Diencephalon (tissue), 1 donor: ENCODE results near the gene CREB5. TPM values are rescaled to one million over a fixed set of nuclear protein-coding genes. Genes with fewer than 3 reads are reported as not detected.

Source experiments
- total RNA-seq: library from RNA; depleted of rRNA; stranded (reverse); fragments of >200 nt; gene quantifications from one replicate; pipeline ENCODE4 v1.2.3, GENCODE V29; 2014

Gene CREB5, protein sequence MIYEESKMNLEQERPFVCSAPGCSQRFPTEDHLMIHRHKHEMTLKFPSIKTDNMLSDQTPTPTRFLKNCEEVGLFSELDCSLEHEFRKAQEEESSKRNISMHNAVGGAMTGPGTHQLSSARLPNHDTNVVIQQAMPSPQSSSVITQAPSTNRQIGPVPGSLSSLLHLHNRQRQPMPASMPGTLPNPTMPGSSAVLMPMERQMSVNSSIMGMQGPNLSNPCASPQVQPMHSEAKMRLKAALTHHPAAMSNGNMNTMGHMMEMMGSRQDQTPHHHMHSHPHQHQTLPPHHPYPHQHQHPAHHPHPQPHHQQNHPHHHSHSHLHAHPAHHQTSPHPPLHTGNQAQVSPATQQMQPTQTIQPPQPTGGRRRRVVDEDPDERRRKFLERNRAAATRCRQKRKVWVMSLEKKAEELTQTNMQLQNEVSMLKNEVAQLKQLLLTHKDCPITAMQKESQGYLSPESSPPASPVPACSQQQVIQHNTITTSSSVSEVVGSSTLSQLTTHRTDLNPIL
- total RNA-seq = 9.2 TPM

DNA sequence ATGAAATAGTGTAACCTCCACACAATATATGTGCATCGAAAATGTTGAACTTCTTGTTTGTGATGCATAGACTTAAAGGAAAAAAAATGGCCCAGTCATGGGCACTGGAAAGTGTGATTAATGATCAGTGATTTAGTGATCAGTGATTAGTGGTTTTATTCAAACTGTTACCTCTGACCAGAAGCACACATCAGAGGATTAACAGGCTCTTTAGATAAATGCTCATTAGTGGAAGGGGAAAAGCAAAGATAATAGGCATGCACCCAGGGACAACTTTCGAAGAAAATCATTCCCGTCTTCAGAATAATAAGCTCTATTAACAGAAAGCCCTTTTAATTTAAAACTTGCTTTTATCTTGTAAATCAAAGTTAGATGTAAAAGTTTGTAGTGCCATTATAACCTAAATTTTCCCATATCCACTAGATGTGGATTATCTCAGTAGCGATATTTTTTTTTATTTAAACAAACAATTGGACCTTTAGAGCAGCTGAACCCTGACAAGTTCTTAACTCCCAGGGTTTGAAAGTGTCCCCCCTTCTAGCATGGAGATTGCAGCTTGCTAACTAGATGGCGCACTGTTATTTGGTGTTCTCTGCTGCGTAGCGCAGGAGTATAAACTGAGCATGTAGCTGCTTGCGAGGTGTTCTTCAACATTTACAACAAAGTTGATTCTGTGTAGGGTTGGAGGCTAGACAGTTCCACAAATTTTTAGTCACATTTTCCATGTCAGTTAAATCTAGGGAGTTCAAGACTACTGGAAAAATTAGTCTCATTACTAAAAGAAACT lies at the start of gene CREB5:
Gene CREB5, plus strand, starts transcription at position 643 of the 787 bp plus-strand sequence. CDS start 397 bp downstream, outside the sequence.

Other genes starting within 250 kb of the CREB5 start
- gene JAZF1, start 231.7 kb upstream of the CREB5 start, total RNA-seq = 58.6 TPM